Stimulated activated CD8-positive, alpha-beta memory T cell treated with anti-CD3 and anti-CD28 coated beads, Interleukin-12 subunit alpha, Interleukin-12 subunit beta, amount 100 ng/mL, for 4 hours (primary cell): Measurements from ENCODE around the gene RFTN2.
"Not testable (repeated sequence)": the region's sequence is repeated elsewhere in the genome, so short reads cannot be mapped to it uniquely, and the experiment has no call there.

ENCODE experiments used
- DNase-seq: peaks from one replicate; pipeline ENCODE4 v3.0.0-alpha.2; 2020; ENCODE audit warnings: low read depth

The RFTN2 gene

GRCh38 chr2:197675246-197675645, at the start of gene RFTN2:
Gene RFTN2, minus strand, starts transcription at chr2:197675587. Its CDS starts 129 bp downstream, at chr2:197675458.
- no peak for DNase-seq

- DNase-seq, result no peak
Measured at GRCh38 chr2:197717863-197718262, 42.5 kb upstream of the RFTN2 start.

GRCh38 chr2:197713271-197713670, 37.9 kb upstream of the RFTN2 start:
- no peak for DNase-seq

GRCh38 chr2:197711578-197711977, 36.2 kb upstream of the RFTN2 start:
- no peak for DNase-seq

- DNase-seq, result no peak
Measured at GRCh38 chr2:197710424-197711042, 35.1 kb upstream of the RFTN2 start.

- DNase-seq, result not testable (repeated sequence)
Measured at GRCh38 chr2:197709140-197709539, 33.8 kb upstream of the RFTN2 start.

- DNase-seq, result no peak
Measured at GRCh38 chr2:197708331-197708730, 32.9 kb upstream of the RFTN2 start.

GRCh38 chr2:197707316-197708213, 32.2 kb upstream of the RFTN2 start:
- DNase-seq, result no peak

- DNase-seq, result no peak
Measured at GRCh38 chr2:197706839-197707207, 31.4 kb upstream of the RFTN2 start.

GRCh38 chr2:197705912-197706838, 30.8 kb upstream of the RFTN2 start:
- DNase-seq, result no peak

- peak; percentile 91 for DNase-seq
Measured at GRCh38 chr2:197705121-197705911, 29.9 kb upstream of the RFTN2 start, which contains the start of gene MARS2. Gene MARS2, plus strand, starts transcription at chr2:197705369. Its CDS starts 37 bp downstream, at chr2:197705406.

- no peak for DNase-seq
Measured at GRCh38 chr2:197704434-197705120, 29.2 kb upstream of the RFTN2 start.

- no peak for DNase-seq
Measured at GRCh38 chr2:197700960-197701359, 25.6 kb upstream of the RFTN2 start.

GRCh38 chr2:197699724-197700123, 24.3 kb upstream of the RFTN2 start:
- not testable (repeated sequence) for DNase-seq

- not testable (repeated sequence) for DNase-seq
Measured at GRCh38 chr2:197696571-197696970, 21.2 kb upstream of the RFTN2 start.

GRCh38 chr2:197695971-197696370, 20.6 kb upstream of the RFTN2 start:
- DNase-seq, result not testable (repeated sequence)

- DNase-seq, result not testable (repeated sequence)
Measured at GRCh38 chr2:197695206-197695605, 19.8 kb upstream of the RFTN2 start.

GRCh38 chr2:197677483-197677882, 2.1 kb upstream of the RFTN2 start:
- DNase-seq, result no peak

GRCh38 chr2:197677056-197677455, 1.7 kb upstream of the RFTN2 start:
- DNase-seq, result no peak

- DNase-seq, result no peak
Measured at GRCh38 chr2:197675711-197676188, 363 bp upstream of the RFTN2 start.

- DNase-seq, result no peak
Measured at GRCh38 chr2:197674591-197674990, 796 bp downstream of the RFTN2 start.
